GM21619 (cell line): ENCODE measurements around the gene VPS41.

Experiments used
- ATAC-seq: cut with Tn5 transposase; IDR thresholded peaks from one replicate; pipeline ENCODE4 v1.9.1; 2021; ENCODE audit not compliant: unreplicated experiment

The VPS41 gene

DNA sequence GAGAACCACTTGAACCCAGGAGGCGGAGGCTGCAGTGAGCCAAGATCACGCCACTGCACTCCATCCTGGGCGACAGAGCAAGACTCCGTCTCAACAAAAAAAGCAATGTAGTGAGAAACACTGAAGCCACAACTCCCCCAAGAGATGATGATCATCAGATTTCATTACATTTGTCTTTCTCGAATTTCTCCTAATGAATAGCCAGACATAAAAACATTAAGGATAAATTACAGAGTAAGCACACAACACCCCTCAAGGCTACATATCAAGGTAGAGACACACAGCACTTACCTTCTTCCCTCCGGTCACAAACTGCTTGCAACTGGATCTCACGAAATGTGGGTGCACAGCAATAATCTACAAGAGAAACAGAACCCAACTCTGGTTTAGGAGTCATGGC is 91.5 kb downstream of the VPS41 start:
- ATAC-seq: no peak

- ATAC-seq: no peak
Measured at GRCh38 chr7:38813768-38814167, 95.2 kb downstream of the VPS41 start.

GRCh38 chr7:38806912-38807311 is 102.1 kb downstream of the VPS41 start:
- ATAC-seq: no peak

DNA sequence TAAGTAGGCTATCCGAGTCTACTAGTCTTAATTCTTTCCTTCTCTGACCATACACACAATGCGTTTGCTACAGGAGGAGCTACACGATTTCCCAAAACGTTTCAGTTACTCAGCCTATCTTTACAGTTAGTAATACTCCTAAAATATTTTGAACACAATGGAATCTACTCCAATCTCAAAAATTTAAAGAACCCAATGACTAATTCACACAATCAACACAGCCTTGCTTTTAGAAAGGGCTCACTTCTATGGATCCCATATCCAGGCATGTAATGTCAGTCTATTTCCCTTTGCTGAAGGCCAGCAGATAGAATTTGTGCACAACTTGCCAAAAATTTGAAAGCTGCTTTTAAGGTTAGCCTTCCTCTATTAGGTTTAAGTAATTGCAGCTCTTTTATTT is 107.2 kb downstream of the VPS41 start:
- no peak for ATAC-seq

GRCh38 chr7:38798552-38799267 is 110.3 kb downstream of the VPS41 start:
- ATAC-seq: no peak

- ATAC-seq: peak; percentile 61
Measured at GRCh38 chr7:38796626-38797501, 112.1 kb downstream of the VPS41 start.

- ATAC-seq: no peak
Measured at GRCh38 chr7:38795593-38795992, 113.4 kb downstream of the VPS41 start.

DNA sequence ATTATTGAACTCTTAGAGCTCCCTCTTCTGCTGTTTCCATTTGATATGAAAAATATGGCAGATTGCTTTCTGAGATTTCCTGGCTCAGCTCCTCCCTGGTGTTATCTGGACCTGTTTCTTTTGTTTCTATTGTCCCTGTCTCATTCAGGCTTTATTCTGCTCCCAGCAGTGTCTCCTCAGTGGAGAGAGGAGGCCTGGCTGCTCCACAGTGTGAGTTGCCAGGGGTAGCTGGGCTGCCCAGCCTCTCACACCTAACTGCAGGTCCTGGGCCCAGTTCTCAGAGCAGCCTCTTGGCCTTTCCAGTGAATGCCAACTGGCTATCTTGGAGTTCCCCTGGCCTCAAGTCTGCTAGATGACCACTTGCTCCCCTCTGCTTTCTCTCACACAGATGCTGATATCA is 127.0 kb downstream of the VPS41 start:
- ATAC-seq: no peak

DNA sequence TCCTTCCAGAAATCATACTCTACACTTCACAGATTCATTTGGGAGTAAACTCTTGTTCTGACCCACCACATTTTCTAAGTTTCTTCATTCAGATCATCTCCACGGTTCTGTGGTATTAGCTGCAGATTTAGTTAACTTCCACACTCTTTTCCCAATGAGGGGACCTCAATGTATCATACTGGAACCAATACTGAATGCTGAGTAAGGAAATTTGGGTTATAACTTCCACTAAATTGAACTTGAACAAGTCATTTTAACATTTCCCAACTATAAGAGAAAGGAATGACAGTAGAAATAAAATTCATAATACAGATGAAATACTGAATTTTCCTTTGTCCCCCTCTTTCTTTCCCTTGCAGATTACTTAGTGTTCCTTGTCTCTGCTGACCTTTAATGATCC is 131.4 kb downstream of the VPS41 start:
- ATAC-seq: no peak

DNA sequence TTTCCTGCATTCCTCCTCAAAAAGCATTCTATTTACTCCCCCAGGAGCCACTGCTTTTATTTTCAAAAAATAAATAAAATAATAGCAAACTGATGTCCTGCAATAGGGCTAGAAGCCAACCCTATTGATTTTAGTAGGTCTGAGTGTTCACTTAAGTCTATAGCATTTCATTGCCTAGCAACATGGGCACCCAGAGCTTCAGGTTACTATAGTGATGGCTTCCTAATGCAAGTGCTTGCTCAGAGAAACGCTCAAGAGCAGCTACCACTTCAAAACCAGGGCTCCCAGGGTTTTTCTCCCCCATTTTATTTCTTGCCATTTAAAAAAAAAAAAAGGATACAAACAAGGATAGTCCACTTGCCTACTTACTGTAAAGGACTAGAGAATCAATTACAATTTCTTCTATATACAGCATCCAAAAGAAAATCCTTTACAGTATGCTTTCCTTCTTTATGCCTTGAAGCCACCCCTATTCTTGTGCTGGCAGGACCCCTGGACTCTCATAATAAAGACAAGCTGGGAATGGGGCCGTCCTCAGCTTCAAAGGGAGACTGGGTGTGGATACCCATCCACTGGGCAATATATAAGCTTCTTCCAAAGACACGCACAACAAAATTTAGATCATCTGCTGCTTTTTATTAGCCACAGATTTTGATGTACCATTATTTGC is 133.3 kb downstream of the VPS41 start:
- ATAC-seq: no peak

DNA sequence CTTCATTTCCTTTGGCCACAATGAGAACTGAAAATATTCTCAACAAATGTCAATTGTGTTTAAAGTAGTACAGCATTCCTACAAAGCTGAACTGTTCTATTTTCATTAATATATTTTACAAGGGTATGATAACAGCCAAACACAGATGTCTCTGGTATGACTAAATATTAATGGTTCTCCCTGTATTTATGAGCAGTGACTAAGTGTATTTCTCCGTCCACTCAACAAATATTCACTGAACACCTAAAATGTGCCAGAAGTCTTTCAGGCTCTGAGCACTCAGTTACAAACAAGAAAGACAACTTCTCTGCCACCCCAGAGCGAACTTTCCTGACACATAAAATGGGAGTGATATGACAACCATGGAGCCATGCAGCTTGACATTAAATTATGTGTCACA is 135.6 kb downstream of the VPS41 start:
- no peak for ATAC-seq

DNA sequence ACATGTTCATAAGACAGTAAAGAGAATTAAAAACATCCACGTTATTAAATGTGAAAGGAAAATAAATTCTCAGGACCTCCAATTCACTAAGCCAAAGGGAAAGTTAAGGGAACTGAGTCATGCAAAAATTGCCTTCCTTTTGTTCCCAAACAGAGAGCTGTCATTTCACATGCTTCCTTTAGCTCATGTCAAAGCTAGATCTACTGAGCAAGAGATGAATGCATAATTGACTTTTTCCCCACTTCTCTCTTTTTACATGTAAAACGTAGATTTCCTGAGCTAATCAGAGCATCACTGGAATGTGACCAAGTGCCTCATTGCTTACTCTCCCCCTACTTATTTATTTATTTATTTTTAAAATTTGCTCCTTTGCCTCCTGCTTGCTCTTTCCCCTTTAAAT is 148.8 kb downstream of the VPS41 start:
- ATAC-seq: no peak

- no peak for ATAC-seq
Measured at GRCh38 chr7:38759028-38759427, 150.0 kb downstream of the VPS41 start.

- no peak for ATAC-seq
Measured at GRCh38 chr7:38757931-38758330, 151.1 kb downstream of the VPS41 start.

DNA sequence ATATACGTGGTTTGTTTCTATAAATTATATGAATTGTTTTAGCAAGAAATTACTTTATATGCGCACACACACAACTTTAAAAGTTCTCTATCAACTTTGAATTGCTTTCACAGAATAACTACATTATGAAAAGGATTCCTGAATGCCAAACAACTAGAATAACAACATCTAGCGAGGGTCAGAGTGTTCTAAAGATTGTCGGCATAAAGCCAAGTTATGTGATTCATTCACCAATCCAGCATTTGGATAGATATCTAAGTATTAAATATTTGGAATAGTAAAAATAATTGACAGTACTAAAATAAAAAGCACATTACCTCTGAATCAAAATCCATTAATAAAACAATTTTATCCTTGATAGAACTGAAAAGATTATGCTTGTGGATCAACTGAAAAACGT is 152.5 kb downstream of the VPS41 start:
- ATAC-seq: no peak

GRCh38 chr7:38753347-38753746 is 155.6 kb downstream of the VPS41 start:
- ATAC-seq: no peak

- no peak for ATAC-seq
Measured at GRCh38 chr7:38751416-38751815, 157.6 kb downstream of the VPS41 start.

DNA sequence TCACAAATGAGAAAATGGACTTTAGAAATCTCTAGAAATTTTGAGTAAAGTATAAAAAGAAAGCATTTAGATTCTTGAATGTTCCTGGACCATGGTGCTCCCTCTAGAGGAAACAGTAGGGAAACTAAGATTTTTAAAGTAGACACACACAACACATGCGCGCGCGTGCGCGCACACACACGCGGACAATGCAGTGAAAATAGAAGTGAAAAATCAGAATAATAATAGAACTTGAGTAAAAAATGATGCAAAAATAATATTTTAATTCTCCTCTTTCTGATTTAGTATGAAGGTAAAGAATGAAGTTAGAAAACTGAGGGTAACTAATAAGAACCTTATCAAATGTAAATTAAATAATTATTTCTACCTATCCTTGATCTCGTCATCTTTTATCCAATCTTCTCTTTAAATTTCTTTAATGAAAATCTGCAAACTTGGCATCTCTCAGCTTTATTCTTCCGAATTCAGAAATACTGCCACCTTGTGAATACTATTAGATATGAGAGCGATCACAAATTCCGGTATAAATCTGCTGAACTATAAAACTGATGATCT is 160.9 kb downstream of the VPS41 start:
- ATAC-seq: no peak

DNA sequence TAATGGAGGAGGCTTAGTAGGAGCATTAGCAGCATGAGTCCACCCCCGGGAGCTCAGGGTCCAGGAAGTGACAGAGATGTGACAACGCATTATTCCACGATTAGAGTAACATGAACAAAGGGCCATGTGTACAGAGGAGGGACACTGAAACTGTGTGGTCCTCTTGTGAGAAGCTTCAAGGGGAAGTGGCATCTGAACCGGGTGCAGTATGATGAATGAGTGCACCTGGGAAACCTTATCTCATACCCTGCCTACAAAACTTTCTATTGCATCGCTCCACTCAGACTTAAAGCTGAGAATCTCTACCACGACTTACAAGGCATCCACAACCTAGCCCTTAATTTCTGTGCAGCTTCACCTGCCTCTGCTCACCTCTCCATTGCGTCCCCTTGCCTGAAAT is 162.6 kb downstream of the VPS41 start:
- no peak for ATAC-seq

DNA sequence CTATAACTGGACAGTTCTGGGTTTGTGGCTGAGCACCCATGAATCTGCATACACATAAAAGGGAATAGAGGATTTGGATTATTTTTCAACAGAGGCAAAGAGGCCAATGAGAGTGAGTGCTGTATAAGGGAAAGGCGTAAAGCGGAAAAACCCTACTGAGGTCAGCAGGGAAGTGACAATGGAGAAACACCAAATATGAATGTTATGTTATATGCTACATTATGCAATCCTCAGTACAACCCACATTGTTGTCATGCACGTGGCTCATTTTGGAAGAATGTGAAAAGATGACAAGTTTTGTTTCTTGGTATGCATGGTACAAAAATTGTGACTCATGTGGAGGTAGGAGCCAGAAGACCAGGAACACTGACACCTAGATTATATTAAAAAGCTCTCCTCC is 164.2 kb downstream of the VPS41 start:
- ATAC-seq: no peak

DNA sequence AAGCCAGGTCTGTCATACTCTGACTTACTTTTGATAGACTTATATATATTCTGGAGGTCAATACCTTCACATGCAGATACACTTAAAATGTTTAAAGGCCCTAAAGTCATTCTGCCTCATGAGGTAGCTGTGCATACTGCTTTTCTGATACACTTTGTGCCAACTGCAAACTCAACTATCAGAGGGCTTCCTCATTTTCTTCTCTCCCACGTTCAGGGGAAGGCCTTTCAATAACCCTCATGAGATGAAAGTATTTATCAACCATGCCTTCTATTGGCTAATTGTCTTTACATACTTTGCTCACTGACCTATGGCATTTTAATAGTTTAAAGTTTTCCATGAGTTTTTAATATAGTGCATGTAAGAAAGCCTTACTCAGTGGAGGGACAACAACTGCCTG is 165.1 kb downstream of the VPS41 start:
- ATAC-seq: no peak

- ATAC-seq: no peak
Measured at GRCh38 chr7:38740041-38740440, 168.9 kb downstream of the VPS41 start.
